ENCODE data around the gene PEX10.

Gene PEX10

GRCh38 chr1:2404142-2404889, 8.0 kb downstream of the PEX10 start:
- no peak for TF ChIP-seq CTCF (conservative IDR thresholded peaks at IDR 0.05; ENCODE audit: control insufficient read depth, insufficient read depth, low read depth, low read length)
- DNase-seq (ENCODE audit: low read depth) = no peak
- no peak overlapping the region for H3K4me3 ChIP-seq (ENCODE audit: control insufficient read depth, low read depth, low read length)

GRCh38 chr1:2403273-2403672, 9.1 kb downstream of the PEX10 start:
- H3K4me3 ChIP-seq (ENCODE audit: control insufficient read depth, low read depth, low read length) = no peak overlapping the region
- no peak for DNase-seq (ENCODE audit: low read depth)
- TF ChIP-seq CTCF (conservative IDR thresholded peaks at IDR 0.05; ENCODE audit: control insufficient read depth, insufficient read depth, low read depth, low read length) = no peak

- DNase-seq (ENCODE audit: low read depth) = no peak
- TF ChIP-seq CTCF (conservative IDR thresholded peaks at IDR 0.05; ENCODE audit: control insufficient read depth, insufficient read depth, low read depth, low read length) = no peak
- no peak overlapping the region for H3K4me3 ChIP-seq (ENCODE audit: control insufficient read depth, low read depth, low read length)
Measured at GRCh38 chr1:2402420-2402819, 9.9 kb downstream of the PEX10 start.

GRCh38 chr1:2400950-2401649, 11.3 kb downstream of the PEX10 start:
- H3K4me3 ChIP-seq (ENCODE audit: control insufficient read depth, low read depth, low read length) = no peak overlapping the region
- TF ChIP-seq CTCF (conservative IDR thresholded peaks at IDR 0.05; ENCODE audit: control insufficient read depth, insufficient read depth, low read depth, low read length) = no peak
- DNase-seq (ENCODE audit: low read depth) = no peak

GRCh38 chr1:2400576-2400909, 11.8 kb downstream of the PEX10 start:
- DNase-seq (ENCODE audit: low read depth) = no peak
- no peak overlapping the region for H3K4me3 ChIP-seq (ENCODE audit: control insufficient read depth, low read depth, low read length)
- TF ChIP-seq CTCF (conservative IDR thresholded peaks at IDR 0.05; ENCODE audit: control insufficient read depth, insufficient read depth, low read depth, low read length) = no peak

GRCh38 chr1:2399890-2400575, 12.3 kb downstream of the PEX10 start:
- TF ChIP-seq CTCF (conservative IDR thresholded peaks at IDR 0.05; ENCODE audit: control insufficient read depth, insufficient read depth, low read depth, low read length) = no peak
- DNase-seq (ENCODE audit: low read depth) = no peak
- no peak overlapping the region for H3K4me3 ChIP-seq (ENCODE audit: control insufficient read depth, low read depth, low read length)
